OCI-LY1 (cell line): ENCODE results near the gene RHOB.

Experiments used
- H2AFZ ChIP-seq: fragments of 200-600 bp; sonication (generic), shearing (Covaris generic); 2 replicates; pipeline ENCODE4 v1.6.0; 2014; ENCODE audit warnings: antibody characterized with exemption, mild to moderate bottlenecking, low read length
- H3F3A ChIP-seq: fragments of 200-600 bp; sonication (generic), shearing (Covaris generic); 2 replicates; pipeline ENCODE4 v1.6.0; 2014; ENCODE audit warnings: mild to moderate bottlenecking, antibody characterized with exemption, low read length, moderate library complexity; ENCODE audit not compliant: insufficient read depth
- H3K27ac ChIP-seq: fragments of 200-600 bp; sonication (generic); 2 replicates; pipeline ENCODE4 v1.5.1; 2014; ENCODE audit warnings: low read length, mixed run types, mild to moderate bottlenecking, low read depth; ENCODE audit not compliant: poor library complexity, severe bottlenecking
- H3K27me3 ChIP-seq: fragments of 200-600 bp; sonication (generic); 2 replicates; pipeline ENCODE4 v1.6.0; 2014; ENCODE audit warnings: antibody characterized with exemption, mild to moderate bottlenecking, low read length, moderate library complexity; ENCODE audit not compliant: insufficient read depth
- H3K36me3 ChIP-seq: fragments of 200-600 bp; sonication (generic); 2 replicates; pipeline ENCODE4 v1.6.1; 2014; ENCODE audit warnings: mild to moderate bottlenecking, antibody characterized with exemption, low read length, moderate library complexity, mixed read lengths; ENCODE audit not compliant: insufficient read depth
- H3K4me1 ChIP-seq: fragments of 200-600 bp; sonication (generic); 2 replicates; pipeline ENCODE4 v1.5.1; 2014; ENCODE audit warnings: mild to moderate bottlenecking, low read length, moderate library complexity; ENCODE audit not compliant: insufficient read depth, severe bottlenecking
- H3K4me2 ChIP-seq: fragments of 200-600 bp; sonication (generic), shearing (Covaris generic); 2 replicates; pipeline ENCODE4 v1.6.1; 2014; ENCODE audit warnings: low read length
- H3K4me3 ChIP-seq: fragments of 200-600 bp; sonication (generic); 2 replicates; pipeline ENCODE4 v1.5.1; 2014; ENCODE audit warnings: low read length, low read depth, mild to moderate bottlenecking, mixed read lengths; ENCODE audit not compliant: poor library complexity, severe bottlenecking
- H3K79me2 ChIP-seq: fragments of 200-600 bp; shearing (Covaris generic); 2 replicates; pipeline ENCODE4 v1.6.1; 2016; ENCODE audit warnings: mixed run types, low read length, mixed read lengths; ENCODE audit not compliant: insufficient read depth
- H3K9ac ChIP-seq: fragments of 200-600 bp; sonication (generic), shearing (Covaris generic); 2 replicates; pipeline ENCODE4 v1.6.1; 2014; ENCODE audit warnings: mild to moderate bottlenecking, low read length, mixed read lengths
- H3K9me2 ChIP-seq: fragments of 200-600 bp; sonication (generic), shearing (Covaris generic); 2 replicates; pipeline ENCODE4 v1.6.1; 2014; ENCODE audit warnings: low read depth, mild to moderate bottlenecking, low read length, mixed read lengths
- H3K9me3 ChIP-seq: fragments of 200-600 bp; shearing (Covaris generic); 2 replicates; pipeline ENCODE4 v1.6.1; 2014; ENCODE audit warnings: low read length, mixed read lengths
- H4K20me1 ChIP-seq: fragments of 200-600 bp; sonication (generic), shearing (Covaris generic); 2 replicates; pipeline ENCODE4 v1.6.0; 2016; ENCODE audit warnings: mild to moderate bottlenecking, low read length; ENCODE audit not compliant: insufficient read depth
- CTCF ChIP-seq: fragments of 200-600 bp; sonication (generic), shearing (Covaris generic); IDR thresholded peaks from 2 replicates; pipeline ENCODE4 v1.5.1; 2017; ENCODE audit warnings: mild to moderate bottlenecking, antibody characterized with exemption, low read length, moderate library complexity, mixed read lengths
- EZH2 ChIP-seq: fragments of 200-600 bp; sonication (generic), shearing (Covaris generic); IDR thresholded peaks from 2 replicates; pipeline ENCODE4 v1.8.0; 2017; ENCODE audit warnings: borderline replicate concordance, mixed run types, mild to moderate bottlenecking, antibody characterized with exemption, low read length, moderate library complexity, mixed read lengths

RHOB gene

GRCh38 chr2:20431301-20431698 lies 15.6 kb upstream of the RHOB start:
- no peak overlapping the region for H2AFZ ChIP-seq
- H3K9me2 ChIP-seq: no peaks in the 10 kb centered on the region
- TF ChIP-seq EZH2: no peak
- no peak for TF ChIP-seq CTCF
- H3K79me2 ChIP-seq: no peaks in the 10 kb centered on the region
- H3K9ac ChIP-seq: no peak overlapping the region
- H3F3A ChIP-seq: no peaks in the 10 kb centered on the region
- H3K4me1 ChIP-seq: no peaks in the 10 kb centered on the region
- H3K27ac ChIP-seq: no peak overlapping the region
- no peak overlapping the region for H3K4me2 ChIP-seq
- no peaks in the 10 kb centered on the region for H4K20me1 ChIP-seq
- no peak overlapping the region for H3K4me3 ChIP-seq
- H3K36me3 ChIP-seq: no peaks in the 10 kb centered on the region
- 0 out of 2 replicates have a peak, but pooled peaks cover 3% of the 10 kb centered on the region for H3K27me3 ChIP-seq
- no peaks in the 10 kb centered on the region for H3K9me3 ChIP-seq

- Histone ChIP-seq H3F3A (no peaks in the 10 kb centered on the region), H3K4me3 (no peak overlapping the region), H3K9me2 (no peaks in the 10 kb centered on the region), H2AFZ (no peak overlapping the region), H3K9ac (no peak overlapping the region), H3K9me3 (no peaks in the 10 kb centered on the region), H3K4me2 (no peak overlapping the region), H3K79me2 (no peaks in the 10 kb centered on the region), H3K36me3 (no peaks in the 10 kb centered on the region), H3K27ac (no peak overlapping the region), H3K4me1 (no peaks in the 10 kb centered on the region), H4K20me1 (no peaks in the 10 kb centered on the region), H3K27me3 (0 out of 2 replicates have a peak, but pooled peaks cover 3% of the 10 kb centered on the region)
- TF ChIP-seq EZH2: no peak
- no peak for TF ChIP-seq CTCF
Measured at GRCh38 chr2:20431772-20432171, 15.1 kb upstream of the RHOB start.

DNA sequence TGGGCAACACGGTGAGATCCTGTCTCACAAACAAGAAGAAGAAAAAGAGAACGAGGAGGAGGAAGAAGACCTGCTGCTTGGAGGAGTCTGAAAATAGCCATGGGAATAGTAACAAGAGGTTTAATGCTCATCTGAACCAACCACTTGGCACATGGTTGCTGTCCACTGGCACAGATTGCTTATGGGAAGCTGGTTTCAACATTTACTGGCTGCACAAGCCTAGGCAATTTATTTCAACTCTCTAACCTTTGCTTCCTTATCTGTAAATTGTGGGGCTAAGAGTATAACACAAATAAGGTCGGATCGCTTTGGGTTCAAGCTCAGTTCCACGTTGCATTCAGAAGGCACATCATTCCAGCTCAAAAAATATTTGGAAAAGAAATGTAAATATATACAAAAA lies 14.2 kb upstream of the RHOB start:
- Histone ChIP-seq H3K9me3 (no peaks in the 10 kb centered on the region), H3K9ac (no peak overlapping the region), H3F3A (no peaks in the 10 kb centered on the region), H2AFZ (no peak overlapping the region), H4K20me1 (no peaks in the 10 kb centered on the region), H3K27ac (no peak overlapping the region), H3K79me2 (no peaks in the 10 kb centered on the region), H3K4me3 (no peak overlapping the region), H3K9me2 (no peaks in the 10 kb centered on the region), H3K36me3 (no peaks in the 10 kb centered on the region), H3K27me3 (0 out of 2 replicates have a peak, but pooled peaks cover 3% of the 10 kb centered on the region), H3K4me2 (no peak overlapping the region), H3K4me1 (no peaks in the 10 kb centered on the region)
- TF ChIP-seq CTCF (no peak), EZH2 (no peak)
